ENCODE data around the gene MKLN1.

MKLN1 gene

DNA sequence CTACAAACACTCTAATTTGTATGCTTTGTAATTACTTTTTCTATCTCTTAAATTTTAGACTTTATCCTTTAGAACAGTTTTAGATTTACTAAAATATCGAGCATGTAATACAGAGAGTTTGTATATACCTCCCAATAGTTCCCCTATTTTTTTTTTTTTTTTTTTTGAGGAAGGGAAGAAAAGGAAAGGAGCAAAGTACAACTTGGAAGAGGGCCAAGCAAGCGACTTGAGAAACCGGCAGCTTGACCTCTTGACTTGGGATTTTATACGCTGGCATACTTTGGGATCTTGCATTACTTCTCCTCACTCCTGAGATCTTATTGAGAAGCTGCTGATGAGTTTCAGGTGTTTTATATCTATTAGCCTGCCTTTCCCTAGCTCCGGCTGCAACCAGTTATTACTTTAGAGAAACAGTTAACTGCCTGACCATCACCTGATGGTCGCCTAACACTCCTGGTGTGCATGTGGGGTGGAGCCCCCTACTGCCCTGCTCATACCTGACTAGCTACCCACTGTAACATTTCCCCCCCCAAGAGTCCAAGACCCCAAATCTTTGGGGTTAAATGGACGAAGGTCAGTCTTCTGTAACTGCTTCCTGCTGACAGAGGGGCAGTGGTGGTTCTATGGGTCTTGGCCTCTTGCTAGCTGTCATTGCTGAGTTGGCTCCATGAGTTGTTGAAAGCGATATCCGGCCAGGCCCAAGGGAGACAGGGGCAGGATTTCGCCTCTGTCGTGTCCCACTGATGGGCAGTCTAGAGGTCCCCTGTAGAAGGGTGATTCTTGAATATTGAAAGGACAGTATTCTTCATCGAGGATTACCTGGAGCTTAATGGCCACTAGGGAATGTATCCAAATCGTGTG is 28.5 kb downstream of the MKLN1 start:
- DNase-seq, result no peak

DNA sequence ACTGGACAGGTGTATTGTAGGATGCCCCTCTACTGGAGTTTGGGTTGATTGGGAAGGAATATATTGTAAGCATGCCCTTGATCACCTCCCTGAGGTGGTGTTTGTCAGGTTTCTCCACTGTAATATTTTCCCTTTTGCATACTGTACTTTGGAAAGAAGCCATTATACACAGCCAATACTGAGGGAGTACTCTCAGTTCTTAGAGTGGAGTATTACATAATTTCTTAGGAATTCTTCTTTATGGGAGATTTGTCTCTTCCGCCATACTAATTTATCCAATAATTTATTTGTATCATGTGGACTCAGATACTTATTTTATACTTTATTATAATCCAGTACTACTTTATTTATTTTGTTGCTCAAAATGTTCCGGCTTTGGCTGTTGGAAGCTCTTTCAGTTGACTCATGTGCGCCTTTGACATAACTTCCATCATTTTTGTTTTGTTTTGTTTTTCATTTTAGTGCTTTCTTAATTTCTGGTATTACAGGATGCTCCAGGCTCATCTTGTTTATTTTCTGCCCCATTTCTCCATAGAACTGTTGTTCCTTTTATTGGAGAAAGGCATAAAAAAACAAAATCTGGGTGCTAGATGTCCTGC is 29.7 kb downstream of the MKLN1 start:
- no peak for DNase-seq

DNA sequence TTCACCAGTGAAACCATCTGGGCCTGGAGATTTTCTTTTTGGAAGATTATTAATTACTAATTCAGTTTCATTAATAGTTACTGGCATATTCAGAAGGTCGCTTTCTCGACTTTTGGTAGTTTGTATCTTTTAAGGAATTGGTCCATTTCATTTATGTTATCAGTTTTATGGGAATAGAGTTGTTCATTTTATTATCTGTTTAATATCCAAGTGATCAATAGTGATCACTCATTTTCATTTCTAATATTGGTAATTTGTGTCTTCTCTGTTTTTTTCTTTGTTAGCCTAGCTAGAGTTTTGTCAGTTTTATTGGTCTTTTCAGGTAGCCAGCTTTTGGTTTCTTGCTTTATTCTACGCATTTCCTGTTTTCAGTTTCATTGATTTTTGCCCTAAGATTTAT is 31.0 kb downstream of the MKLN1 start:
- no peak for DNase-seq

DNA sequence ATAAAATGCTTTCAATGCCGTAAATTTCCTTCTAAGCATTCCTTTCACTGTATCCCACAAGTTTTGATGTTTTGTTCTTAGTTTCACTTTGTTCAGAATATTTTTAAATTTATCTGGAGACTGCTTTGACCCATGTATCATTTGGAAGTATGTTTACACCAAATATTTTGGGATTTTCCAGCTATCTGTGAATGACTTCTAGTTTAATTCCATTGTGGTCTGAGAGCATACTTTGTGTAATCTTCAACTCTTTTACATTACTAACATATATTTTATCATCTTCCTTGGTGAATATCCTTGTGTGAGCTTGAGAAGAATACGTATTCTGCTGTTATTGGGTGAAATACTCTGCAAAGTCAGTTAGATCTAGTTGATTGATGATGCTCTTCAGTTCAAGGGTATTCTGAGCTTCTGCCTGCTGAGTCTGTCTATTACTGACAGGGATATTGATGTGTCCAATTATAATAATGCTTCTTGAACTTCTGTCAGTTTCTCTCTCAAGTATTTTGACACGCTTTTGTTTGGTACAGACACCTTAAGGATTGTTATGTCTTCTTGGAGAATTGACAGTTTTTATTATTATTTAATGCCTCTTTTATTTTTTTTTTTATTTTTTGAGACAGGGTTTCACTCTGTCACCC is 31.6 kb downstream of the MKLN1 start:
- no peak for DNase-seq

DNA sequence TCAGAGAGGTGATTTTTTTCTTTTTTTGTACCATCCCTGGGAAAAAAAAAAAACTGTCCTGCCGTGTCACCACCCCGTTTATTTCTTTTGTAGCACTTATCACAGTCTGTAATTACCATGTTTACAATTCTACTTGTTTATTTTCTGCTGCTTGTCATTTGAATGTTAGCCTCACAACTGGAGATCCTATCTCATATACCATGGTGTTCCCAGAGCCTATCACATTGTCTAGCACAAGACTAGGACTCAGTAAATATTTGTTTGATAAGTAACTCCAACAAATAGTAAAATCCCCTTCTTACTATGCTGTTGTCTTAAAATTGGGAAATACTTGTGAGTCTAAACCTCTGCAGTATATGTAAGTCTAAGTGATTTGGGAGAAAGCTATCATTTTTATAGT is 36.0 kb downstream of the MKLN1 start:
- DNase-seq, result no peak

DNA sequence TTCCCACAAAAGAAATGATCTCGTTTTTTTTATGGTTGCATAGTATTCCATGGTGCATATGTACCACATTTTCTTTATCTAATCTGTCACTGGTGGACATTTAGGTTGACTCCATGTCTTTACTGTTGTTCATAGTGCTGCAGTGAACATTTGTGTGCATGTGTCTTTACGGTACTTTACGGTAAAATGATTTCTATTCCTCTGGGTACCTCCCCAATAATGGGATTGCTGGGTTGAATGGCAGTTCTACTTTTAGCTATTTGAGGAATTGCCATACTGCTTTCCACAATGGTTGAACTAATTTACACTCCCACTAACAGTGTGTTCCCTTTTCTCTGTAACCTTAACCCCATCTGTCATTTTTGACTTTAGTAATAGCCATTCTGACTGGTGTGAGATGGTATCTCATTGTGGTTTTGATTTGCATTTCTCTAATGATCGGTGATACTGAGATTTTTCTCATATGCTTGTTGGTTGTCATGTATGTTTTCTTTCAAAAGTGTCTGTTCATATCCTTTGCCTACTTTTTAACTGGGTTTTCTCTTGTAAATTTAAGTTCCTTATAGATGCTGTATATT is 37.2 kb downstream of the MKLN1 start:
- no peak for DNase-seq

DNA sequence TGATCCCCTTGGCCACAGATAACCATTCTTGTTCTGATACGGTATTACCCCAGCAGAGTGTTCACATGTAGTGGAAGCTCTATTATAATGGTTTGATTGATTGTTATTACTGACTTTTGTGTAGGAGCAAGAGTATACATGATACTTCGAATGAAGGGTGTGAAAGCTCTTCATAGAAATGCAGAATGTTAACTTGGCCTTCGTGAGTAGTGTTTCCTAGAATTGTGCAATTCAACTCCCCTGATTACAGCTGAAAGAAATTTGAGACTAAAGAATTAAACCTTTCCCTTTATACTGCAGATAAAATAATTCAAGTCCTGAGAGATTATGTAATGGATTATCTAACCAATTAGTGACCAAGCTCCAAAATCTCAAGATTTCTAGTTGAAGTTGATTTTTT is 38.2 kb downstream of the MKLN1 start:
- DNase-seq, result no peak

DNA sequence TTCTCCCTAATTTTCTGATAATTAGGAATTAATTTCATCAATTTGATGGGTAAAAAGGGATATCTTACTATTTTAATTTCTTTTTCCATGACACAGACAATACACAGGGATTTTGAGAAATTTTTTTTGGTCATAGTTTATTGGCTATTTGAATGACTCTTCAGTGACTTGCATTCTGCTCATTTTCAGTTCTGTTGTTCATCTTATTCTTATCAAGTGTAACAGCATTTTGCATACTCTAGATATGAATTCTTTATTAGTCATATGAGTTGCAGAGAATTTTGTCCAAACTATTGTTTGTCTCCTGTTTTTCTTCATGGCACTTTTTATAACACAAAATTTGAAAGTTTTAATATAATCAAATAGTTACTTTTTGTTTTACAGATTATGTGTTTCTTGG is 41.7 kb downstream of the MKLN1 start:
- DNase-seq, result no peak

DNA sequence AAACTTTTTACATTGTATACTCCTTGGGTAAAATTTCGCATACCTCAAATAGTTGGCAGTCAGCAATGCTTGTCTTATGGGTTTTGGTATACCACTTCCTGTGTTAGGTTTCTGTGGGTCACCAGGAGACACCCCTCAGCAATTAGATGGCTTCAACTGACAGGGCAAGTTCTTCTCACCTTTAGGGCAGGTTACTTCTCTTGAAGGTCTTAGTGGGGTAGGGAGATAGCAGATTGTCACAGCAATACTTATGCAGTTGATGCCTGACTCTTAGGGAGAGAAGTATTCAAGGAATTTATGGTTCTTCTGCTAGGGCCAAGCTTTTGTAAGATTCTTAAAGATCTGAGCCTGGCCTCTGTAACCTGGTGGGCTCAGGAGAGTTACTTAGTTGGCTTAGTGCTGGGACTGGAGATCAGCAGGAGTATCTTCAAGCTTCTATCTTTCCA is 42.9 kb downstream of the MKLN1 start:
- peak; percentile 26 for DNase-seq

DNA sequence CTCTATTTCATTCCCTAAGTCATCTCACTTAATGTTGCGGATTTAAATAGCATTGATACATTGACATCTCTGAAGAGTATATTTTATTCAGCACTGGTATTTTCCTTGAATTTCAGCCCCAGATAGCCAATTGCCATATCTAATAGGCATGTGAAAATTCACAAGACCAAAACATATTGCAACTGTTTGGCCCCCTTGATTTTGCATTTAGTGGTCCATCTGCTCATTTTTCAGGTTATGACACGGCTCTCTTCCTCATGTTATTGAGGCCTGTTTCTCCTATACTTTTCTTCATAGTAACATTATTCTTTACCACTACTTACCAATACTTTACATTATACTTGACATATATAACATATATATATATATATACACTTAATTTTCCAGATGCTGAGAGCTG is 43.7 kb downstream of the MKLN1 start:
- no peak for DNase-seq

DNA sequence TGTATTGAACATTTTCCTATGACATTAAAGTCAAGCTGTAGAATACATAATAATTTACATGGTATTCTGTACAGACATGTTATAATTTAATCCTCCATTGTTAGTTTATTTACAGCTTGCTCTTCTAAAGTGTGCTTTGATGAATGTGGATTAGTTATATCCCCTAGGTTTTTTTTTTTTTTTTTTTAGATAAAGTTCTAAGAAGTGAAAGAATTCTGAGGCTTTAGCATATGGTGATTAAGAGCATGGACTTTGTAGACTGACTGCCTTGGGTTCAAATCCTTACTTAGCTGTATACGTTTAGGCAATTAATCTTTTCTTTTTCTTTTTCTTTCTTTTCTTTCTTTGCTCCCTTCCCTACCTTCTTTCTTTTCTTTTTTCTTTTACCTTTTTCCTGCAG is 44.9 kb downstream of the MKLN1 start:
- no peak for DNase-seq

DNA sequence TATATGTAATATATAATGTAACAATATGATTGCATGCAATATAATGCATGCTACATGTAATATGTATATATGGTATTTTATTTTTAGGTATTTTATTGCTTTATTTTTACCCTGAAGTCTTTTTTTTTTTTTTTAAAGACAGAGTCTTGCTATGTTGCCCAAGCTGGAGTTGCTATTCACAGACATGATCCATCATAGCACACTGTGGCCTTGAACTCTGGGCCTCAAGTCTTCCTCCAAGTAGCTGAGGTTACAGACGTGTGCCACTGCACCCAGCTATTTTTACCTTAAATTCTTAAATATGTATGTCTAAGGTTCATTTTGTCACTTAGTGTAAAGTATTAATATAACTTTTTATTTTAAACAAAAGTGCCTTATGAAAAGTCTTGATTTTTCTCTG is 47.1 kb downstream of the MKLN1 start:
- no peak for DNase-seq

DNA sequence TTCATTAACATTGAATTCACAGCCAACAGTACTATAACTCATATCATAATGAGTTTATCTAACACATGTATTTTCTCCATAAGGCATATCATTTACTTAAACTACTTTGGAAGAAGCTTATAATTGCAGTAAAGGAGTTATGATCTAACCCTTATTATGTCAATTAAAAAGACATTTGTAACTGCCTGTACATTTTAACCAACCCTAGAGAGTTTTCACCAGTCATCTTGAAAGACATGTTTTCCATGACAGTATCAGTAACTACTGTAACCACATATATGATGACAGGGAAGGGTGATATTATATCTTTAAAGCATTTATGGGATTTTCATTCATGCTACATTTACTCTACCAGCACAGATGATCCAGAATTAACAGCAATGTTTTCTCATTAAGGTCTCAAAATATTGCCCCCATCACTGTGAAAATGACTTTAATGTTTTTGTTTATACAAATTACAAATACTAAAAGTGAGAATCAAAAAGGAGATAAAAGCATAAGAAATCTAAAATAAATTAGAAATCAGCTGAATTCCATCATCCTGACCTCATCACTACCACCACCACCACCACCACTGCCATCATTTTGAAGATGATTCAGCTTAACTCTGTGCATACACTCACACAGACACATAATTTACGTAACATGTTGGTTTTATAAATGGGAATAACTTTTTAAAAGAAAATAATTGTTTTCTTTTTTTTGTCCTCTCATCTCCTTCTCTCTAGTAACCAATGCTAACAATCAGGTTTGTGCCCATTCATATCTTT is 53.6 kb downstream of the MKLN1 start:
- no peak for DNase-seq

DNA sequence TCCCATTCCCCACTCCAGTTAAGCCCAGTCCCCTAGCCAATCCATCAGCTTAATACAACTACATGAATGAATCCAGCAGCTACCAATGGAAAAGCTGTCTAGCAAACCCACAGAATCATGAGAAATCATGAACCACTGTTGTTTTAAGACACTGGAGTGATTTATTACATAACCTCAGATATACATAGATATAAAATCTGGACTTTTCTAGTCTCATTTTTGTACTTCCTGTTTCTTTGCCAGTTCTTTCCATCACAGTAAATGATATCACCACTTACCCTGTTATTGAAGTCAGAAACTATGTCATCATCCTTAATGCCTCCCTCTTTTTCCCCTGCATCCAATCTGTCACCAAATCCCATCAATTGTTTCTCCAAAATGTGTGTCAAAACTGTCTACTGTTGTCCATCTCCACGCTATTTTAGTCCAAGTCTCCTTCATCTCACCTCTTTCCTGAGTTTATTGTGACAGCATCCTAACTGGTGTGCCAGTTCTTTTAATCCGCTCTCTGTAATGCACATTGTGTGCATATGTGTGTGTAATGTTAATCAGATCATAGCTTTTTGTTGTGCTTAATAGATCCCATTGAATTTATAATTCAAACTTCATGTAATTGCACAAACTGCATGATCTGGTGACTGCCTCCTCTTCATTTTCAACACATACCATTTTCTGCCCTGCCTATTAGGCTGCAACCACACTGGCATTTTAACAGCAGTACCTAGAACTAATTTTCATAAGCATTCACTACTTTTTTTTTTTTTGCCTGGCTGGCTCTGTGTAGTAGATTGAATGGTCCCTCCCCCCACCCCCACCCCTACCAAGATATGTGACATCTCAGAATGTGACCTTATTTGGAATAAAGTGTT is 56.0 kb downstream of the MKLN1 start:
- DNase-seq, result no peak

DNA sequence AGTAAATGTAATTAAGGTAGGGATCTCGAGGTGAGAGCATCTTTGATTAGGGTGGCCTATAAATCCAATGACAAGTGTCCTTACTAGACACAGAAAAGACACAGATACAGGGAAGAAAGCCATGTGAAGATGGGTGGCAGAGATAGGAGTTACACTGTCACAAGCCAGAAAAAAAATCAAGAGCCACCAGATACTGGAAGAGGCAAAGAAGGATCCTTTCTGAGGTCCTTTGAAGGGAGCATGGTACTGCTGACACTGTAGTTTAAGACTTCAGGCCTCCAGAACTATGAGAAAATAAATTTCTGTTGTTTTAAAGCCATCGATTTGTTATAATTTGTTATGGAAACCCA is 56.6 kb downstream of the MKLN1 start:
- no peak for DNase-seq

DNA sequence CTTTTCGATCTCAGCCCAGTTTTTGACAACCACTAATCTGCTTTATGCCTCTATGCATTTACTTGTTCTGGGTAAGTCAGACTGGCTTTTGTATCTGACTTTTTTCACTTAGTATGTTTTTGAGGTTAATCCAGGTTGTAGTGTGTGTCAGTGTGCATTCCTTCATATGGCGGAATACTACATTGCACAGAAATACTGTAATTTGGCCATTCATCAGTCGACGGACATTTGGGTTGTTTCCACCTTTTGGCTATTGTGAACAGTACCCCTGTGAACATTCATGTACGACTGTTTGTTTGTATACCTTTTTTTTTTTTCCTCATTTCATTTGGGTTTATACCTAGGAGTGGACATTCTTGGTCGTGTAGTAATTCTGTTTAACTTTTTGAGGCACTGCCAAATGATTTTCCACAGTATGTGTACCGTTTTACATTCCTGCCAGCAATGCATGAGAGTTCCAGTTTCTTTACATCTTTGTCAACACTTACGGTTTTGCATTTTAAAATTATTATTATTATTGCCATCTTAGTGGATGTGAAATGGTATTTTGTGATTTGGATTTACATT is 57.4 kb downstream of the MKLN1 start:
- DNase-seq, result no peak

DNA sequence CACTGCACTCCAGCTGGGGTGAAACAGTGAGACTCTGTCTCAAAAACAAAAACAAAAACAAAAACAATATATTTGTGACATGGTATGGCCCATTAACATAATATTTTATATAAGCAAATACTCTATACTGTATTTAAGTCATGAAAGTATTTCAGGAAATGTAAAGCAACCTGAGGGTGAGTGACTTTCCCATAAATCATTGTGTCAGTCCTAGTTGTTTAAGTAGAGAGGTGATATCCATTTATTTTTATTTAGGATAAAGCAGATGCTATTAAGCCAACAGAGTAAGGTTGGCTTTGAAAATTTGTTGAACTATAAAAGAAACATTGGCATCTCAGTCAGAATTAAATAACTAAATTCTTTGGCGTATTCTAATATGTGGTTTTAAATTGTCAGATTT is 60.5 kb downstream of the MKLN1 start:
- DNase-seq, result no peak

DNA sequence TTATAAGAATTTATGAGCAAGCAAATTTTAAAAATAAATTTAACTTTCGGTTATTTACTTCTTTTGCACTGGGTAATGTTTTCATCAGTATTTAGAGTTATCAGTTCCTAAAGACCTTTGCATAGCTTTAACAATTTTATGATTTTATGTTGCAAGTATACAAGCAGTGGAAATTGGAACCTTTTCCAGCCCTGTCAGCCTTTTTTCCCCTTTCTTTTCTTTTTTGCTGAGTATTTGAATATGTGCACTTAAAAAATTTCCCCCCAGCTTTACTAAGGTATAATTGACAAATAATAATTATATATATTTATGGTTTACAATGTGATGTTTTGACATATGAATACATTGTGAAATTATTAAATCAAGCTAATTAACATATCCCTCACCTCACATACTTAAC is 62.6 kb downstream of the MKLN1 start:
- DNase-seq, result no peak

DNA sequence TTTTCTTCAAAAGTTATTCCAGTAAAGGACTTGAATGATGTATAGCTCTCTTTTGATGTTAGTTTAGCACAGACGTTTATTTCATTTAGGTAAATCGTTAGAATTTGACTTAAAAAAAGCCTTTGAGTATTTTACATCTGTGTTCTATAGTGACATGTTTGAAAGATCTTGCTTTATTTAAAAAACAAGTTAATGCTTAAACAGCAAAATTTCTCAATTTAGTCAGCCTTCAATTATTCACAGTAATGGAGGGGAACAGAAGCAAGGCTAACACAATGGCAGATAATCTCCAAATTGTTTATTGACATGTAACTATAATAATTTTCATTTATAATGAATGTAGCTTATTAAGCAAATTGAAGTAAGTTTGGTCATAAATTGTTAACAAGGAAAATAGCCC is 63.5 kb downstream of the MKLN1 start:
- no peak for DNase-seq

DNA sequence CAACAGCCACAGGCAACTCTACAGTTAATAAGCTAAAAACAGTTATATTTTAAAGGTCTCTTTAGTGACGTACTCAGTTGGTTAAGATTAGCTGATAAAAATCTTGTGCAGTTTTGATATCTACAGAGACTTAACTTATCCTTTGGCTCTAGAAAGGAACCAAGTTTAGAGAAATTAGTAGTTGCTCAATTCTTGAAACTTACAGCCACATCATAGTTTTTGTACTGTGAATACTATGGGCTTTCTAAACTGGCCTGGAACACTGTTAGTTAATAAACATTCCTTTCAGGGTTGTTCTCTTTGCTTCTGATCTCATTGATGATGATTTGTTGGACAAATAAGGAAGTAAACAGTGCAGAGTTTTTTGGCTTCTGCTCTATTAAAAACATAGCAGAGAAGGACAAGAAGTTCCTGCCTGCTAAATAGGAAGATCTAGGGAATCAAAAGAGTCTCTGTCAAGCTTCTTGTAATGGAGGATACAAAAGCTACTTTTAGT is 73.1 kb downstream of the MKLN1 start:
- no peak for DNase-seq

DNA sequence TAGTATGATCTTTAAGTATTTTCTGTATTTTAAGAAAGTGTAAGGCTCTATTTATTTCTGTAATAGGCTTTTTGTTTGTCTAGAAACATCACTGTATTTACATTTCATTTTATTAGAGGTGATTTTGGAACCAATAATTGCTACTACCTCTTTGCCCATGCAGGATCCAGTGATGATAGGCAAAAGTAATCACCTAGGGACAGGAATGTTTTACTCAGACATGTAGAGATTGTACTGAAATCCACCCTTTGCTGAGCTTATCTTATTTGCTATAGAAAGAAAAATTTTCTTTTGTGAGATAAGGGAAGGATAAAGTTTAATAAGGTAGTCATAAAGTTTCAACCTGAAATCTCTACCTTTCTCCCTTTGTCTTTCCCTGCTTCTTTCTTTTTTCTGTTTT is 73.5 kb downstream of the MKLN1 start:
- DNase-seq, result no peak

DNA sequence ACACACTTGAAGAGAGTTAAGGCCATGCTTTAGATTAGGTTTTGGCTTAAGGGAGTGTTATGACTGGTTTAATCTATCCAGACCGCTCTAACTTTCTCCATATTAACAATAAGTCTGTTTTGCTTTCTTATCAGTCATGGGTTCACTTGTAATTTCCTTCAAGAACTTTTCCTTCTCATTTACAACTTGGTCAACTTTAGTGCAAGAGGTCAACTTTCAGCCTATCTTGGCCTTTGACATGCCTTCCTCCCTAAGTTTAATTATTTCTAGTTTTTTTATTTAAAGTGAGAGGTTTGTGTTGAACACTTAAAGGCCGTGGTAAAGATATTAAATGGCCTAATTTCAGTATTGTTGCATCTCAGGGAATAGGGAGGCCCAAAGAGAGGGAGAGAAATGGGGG is 75.6 kb downstream of the MKLN1 start:
- no peak for DNase-seq

Measured in activated gamma-delta T cell treated with Interleukin-2 at 50 U/mL for 16 hours (primary cell).